Stimulated activated CD8-positive, alpha-beta memory T cell treated with anti-CD3 and anti-CD28 coated beads, Interleukin-15, amount 100 ng/mL, for 1 hour (primary cell): ENCODE measurements around the gene SPEM3.
"Not testable (repeated sequence)": the region's sequence is repeated elsewhere in the genome, so short reads cannot be mapped to it uniquely, and the experiment has no call there.

Experiments
- DNase-seq: peaks from one replicate; pipeline ENCODE4 v3.0.0-alpha.2; 2020; ENCODE audit warnings: low read depth

Gene SPEM3

GRCh38 chr17:7474767-7475166 is 46.1 kb downstream of the SPEM3 start:
- DNase-seq = not testable (repeated sequence)

GRCh38 chr17:7475764-7476422 is 47.2 kb downstream of the SPEM3 start:
- DNase-seq = no peak

GRCh38 chr17:7476494-7476893 is 47.8 kb downstream of the SPEM3 start:
- DNase-seq = no peak

GRCh38 chr17:7476951-7477350 is 48.3 kb downstream of the SPEM3 start:
- no peak for DNase-seq

- DNase-seq = no peak
Measured at GRCh38 chr17:7477392-7478275, 49.0 kb downstream of the SPEM3 start.

GRCh38 chr17:7478276-7479212 is 49.9 kb downstream of the SPEM3 start:
- peak; percentile 40 for DNase-seq

- peak; percentile 32 for DNase-seq
Measured at GRCh38 chr17:7479213-7480088, 50.8 kb downstream of the SPEM3 start, which contains the start of gene ZBTB4. ZBTB4 (minus strand) TSS chr17:7479631; CDS start chr17:7466801, 12,830 bp downstream.

GRCh38 chr17:7480089-7480384 is 51.4 kb downstream of the SPEM3 start:
- no peak for DNase-seq

- DNase-seq = not testable (repeated sequence)
Measured at GRCh38 chr17:7481275-7481674, 52.6 kb downstream of the SPEM3 start, which contains the start of gene SLC35G6. SLC35G6 (plus strand) TSS chr17:7481446; CDS start chr17:7481517, 71 bp downstream.

- not testable (repeated sequence) for DNase-seq
Measured at GRCh38 chr17:7481842-7482741, 53.4 kb downstream of the SPEM3 start.
